ENCODE results near the gene LRRC3. TPM values are rescaled to one million over a fixed set of nuclear protein-coding genes. Genes with fewer than 3 reads are reported as not detected.

Gene LRRC3
- total RNA-seq, 1 experiment from 2014 or later = 0.48 TPM

DNA sequence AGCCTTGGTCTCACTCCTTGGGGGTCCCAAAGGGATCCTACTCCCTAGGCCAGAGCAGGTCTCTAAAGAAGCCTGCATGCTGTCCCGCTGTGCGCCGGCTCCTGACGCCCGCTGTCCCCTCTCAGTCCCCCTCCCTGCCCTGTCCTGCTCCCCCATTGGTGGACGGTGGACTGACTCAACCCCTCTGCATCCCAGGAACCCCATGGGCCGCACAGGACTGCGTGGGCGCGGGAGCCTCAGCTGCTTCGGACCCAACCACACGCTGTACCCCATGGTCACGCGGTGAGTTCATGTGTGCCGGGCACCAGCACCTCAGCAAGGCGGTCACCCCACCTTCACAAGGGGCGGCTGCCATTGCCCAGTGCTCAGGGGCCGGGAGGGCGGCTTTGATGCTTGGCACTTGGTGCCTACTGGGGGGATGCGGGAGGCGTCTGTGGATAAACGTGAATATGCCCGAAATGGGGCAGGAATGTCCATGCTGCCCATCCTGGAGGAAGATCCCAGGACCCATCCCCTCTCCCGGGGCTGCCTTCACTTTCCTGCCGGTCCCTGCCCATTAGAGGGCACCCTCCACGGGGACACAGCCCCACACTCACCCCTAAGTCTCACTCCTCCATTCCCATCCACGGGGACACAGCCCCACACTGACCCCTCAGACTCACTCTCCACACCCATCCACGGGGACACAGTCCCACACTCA is 20.2 kb upstream of the LRRC3 start:
- Histone ChIP-seq H3K27me3 (ENCODE audit: insufficient read depth, low read depth) (peaks cover 31% of the 10 kb centered on the region), H3K9me3 (ENCODE audit: insufficient read depth, low read depth) (no peaks in the 10 kb centered on the region), H3K4me1 (replicated peaks; ENCODE audit: insufficient read depth) (no peaks in the 10 kb centered on the region), H3K79me2 (ENCODE audit: low read depth) (no peaks in the 10 kb centered on the region), H3K36me3 (ENCODE audit: low read depth) (no peaks in the 10 kb centered on the region), H3K27ac (no peak overlapping the region), H3F3A (ENCODE audit: insufficient read depth, low read depth) (no peaks in the 10 kb centered on the region), H3K4me2 (no peak overlapping the region), H4K20me1 (ENCODE audit: insufficient read depth) (no peaks in the 10 kb centered on the region), H2AFZ (no peak overlapping the region), H3K4me3 (no peak overlapping the region), H3K9me2 (ENCODE audit: insufficient read depth) (no peaks in the 10 kb centered on the region)
- POLR2A ChIA-PET (ENCODE audit: unreplicated experiment) = no interaction called here
- DNase-seq = no peak
- intact Hi-C loops (cut with micrococcal nuclease; ENCODE audit: unreplicated experiment) = no loop called here
- TF ChIP-seq CTCF (conservative IDR thresholded peaks at IDR 0.05) (no peak), EZH2 (IDR thresholded peaks at IDR 0.05; ENCODE audit: low read depth) (no peak)
- BruUV-seq (replicated peaks) = no TSS peak
- CTCF ChIA-PET = no interaction called here

DNA sequence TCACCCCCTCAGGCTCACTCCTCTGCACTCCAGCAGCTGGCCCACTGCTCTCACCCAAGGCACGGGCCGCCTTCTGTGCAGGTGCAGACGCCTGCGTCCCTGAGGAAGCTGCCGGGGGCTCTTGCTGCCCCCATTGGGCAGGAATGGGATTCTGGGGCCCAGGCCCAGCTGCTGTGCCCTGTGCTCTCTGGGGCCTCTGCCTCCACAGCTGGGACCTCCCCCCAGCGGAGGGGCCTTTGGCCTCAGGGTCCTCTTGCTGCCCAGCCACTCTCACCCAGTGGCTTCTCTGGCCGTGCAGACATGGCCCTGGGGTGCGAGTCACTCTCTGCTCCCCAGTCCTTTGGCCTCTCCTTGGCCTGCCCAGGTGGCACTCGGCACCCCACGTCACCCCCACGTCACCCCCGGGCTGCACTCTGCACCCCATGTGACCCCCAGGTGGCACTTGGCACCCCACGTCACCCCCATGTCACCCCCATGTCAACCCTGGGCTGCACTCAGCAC is 19.1 kb upstream of the LRRC3 start:
- BruUV-seq (replicated peaks) = no TSS peak
- Histone ChIP-seq H3F3A (ENCODE audit: insufficient read depth, low read depth) (no peaks in the 10 kb centered on the region), H3K9me2 (ENCODE audit: insufficient read depth) (no peaks in the 10 kb centered on the region), H3K9me3 (ENCODE audit: insufficient read depth, low read depth) (no peaks in the 10 kb centered on the region), H3K79me2 (ENCODE audit: low read depth) (no peaks in the 10 kb centered on the region), H3K27ac (no peak overlapping the region), H2AFZ (no peak overlapping the region), H3K4me2 (no peak overlapping the region), H4K20me1 (ENCODE audit: insufficient read depth) (no peaks in the 10 kb centered on the region), H3K27me3 (ENCODE audit: insufficient read depth, low read depth) (peaks cover 37% of the 10 kb centered on the region), H3K36me3 (ENCODE audit: low read depth) (no peaks in the 10 kb centered on the region), H3K4me3 (no peak overlapping the region), H3K4me1 (replicated peaks; ENCODE audit: insufficient read depth) (no peaks in the 10 kb centered on the region)
- CTCF ChIA-PET = no interaction called here
- intact Hi-C loops (cut with micrococcal nuclease; ENCODE audit: unreplicated experiment) = no loop called here
- DNase-seq = no peak
- TF ChIP-seq CTCF (conservative IDR thresholded peaks at IDR 0.05) (no peak), EZH2 (IDR thresholded peaks at IDR 0.05; ENCODE audit: low read depth) (no peak)
- POLR2A ChIA-PET (ENCODE audit: unreplicated experiment) = no interaction called here

DNA sequence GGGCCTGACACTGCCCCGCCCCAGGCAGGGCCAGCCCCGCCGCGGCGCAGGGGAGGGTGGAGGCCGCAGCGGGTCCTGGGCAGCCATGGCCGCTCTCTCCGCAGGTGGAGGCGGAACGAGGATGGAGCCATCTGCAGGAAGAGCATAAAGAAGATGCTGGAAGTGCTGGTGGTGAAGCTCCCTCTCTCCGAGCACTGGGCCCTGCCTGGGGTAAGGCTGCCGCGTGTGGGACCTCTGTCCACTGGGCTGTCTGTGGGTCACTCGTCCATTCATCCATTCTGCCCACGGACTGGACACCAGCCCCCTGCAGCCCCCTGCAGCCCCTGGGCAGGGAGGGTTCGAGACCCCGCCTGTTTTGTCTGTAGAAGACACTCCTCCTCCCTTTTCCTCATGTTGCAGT is 18.4 kb upstream of the LRRC3 start:
- DNase-seq = no peak
- no peaks in the 10 kb centered on the region for H3F3A ChIP-seq (ENCODE audit: insufficient read depth, low read depth)
- no peaks in the 10 kb centered on the region for H3K9me3 ChIP-seq (ENCODE audit: insufficient read depth, low read depth)
- POLR2A ChIA-PET (ENCODE audit: unreplicated experiment) = no interaction called here
- H3K27me3 ChIP-seq (ENCODE audit: insufficient read depth, low read depth) = peaks cover 43% of the 10 kb centered on the region
- H3K9me2 ChIP-seq (ENCODE audit: insufficient read depth) = no peaks in the 10 kb centered on the region
- no peaks in the 10 kb centered on the region for H3K79me2 ChIP-seq (ENCODE audit: low read depth)
- no peak for TF ChIP-seq CTCF (conservative IDR thresholded peaks at IDR 0.05)
- TF ChIP-seq EZH2 (IDR thresholded peaks at IDR 0.05; ENCODE audit: low read depth) = no peak
- CTCF ChIA-PET = no interaction called here
- no peak overlapping the region for H2AFZ ChIP-seq
- no peak overlapping the region for H3K4me2 ChIP-seq
- H3K4me1 ChIP-seq (replicated peaks; ENCODE audit: insufficient read depth) = no peaks in the 10 kb centered on the region
- no peaks in the 10 kb centered on the region for H3K36me3 ChIP-seq (ENCODE audit: low read depth)
- no peaks in the 10 kb centered on the region for H4K20me1 ChIP-seq (ENCODE audit: insufficient read depth)
- no TSS peak for BruUV-seq (replicated peaks)
- no peak overlapping the region for H3K27ac ChIP-seq
- H3K4me3 ChIP-seq = no peak overlapping the region
- intact Hi-C loops (cut with micrococcal nuclease; ENCODE audit: unreplicated experiment) = no loop called here
